ENCODE data around the gene FUCA2.
"Not testable (repeated sequence)": the region's sequence is repeated elsewhere in the genome, so short reads cannot be mapped to it uniquely, and the experiment has no call there.

FUCA2 gene

DNA sequence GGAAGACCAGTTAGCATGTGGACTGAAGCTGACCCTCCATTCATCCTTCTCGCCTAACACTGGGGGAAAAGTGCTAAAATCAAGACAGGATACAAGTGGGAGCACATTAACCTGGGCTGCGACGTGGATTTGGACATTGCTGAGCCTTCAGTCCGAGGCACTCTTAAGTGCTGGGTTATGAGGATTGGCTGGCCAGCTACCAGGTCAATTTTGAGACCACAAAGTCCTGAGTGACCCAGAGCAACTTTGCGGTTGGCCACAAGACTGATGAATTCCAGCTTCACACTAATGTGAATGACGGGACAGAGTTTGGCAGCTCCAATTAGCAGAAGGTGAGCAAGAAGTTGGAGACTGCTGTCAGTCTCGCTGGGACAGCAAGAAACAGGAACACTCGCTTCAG, 20.7 kb downstream of the FUCA2 start:
- no peak for DNase-seq

DNA sequence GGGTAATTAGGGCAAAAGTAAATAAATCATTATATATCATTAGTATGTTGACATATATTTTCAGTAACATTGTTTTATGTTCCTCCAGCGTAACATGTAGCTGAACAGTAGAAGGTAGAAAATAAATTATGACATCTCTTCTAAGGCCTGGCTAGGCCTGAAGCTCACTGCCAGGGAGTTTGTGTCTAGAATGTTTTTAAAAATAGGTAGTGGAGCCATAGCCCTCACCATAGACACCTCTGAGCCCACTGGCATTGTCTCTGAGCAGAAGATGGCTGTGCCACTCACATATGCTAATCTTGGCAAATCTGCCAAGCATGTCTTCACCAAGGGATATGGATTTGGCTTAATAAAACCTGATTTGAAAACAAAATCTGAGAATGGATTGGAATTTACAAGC, 21.3 kb downstream of the FUCA2 start:
- no peak for DNase-seq

DNA sequence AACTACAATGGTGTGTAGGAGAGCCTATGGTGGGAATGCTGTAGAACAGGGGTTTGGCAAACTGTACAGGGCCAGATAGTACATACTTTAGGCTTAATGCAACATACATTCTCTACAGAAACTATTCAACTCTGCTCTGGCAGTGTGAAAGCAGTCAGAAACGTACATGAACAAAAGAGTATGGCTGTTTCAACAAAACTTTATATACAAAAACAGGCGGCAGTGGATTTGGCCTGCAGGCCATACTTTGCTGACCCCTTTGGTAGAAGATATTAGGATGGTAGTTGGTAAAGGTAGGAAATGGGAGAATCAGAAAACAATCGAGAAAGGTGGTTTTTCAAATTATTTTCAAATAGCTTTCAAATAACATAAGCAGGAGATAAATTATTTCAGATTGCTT, 24.8 kb downstream of the FUCA2 start:
- DNase-seq, result no peak

DNA sequence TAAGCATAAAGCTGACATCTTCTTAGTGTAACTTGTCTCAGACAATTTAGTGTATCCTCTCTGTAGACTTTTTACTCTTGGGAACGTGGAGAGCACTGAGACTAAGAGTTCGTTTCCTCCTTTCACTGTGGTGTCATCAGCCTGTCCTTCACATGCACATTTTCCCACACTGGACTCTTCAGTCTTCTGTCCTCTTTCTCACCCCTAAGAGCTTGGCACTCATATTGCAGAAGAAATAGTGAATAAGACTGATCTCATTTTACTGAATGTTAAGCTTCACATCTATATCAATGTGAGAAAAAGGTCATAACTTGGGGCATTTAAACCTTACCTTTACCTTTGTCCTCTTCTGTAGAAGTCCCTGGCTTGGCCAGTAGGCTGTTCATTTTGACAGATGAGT, 25.6 kb downstream of the FUCA2 start:
- DNase-seq, result no peak

DNA sequence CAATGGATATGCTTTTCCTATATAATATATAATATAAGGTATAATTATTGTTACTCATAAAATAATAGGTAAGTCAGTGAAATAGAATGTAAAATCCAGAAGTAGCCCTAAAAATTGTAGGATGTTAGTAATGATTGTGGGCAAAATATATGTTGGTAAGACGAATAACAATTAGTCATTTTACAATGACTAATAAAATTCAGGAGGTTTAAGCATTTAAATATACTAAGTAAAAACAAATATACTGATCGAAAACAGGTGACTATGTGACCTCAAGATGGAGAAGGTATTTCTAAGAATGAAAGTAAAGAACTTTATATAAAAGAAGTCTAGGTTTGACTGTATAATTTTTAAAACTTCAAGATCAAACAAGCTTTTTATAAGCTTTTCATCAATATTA, 28.9 kb downstream of the FUCA2 start:
- DNase-seq, result no peak

DNA sequence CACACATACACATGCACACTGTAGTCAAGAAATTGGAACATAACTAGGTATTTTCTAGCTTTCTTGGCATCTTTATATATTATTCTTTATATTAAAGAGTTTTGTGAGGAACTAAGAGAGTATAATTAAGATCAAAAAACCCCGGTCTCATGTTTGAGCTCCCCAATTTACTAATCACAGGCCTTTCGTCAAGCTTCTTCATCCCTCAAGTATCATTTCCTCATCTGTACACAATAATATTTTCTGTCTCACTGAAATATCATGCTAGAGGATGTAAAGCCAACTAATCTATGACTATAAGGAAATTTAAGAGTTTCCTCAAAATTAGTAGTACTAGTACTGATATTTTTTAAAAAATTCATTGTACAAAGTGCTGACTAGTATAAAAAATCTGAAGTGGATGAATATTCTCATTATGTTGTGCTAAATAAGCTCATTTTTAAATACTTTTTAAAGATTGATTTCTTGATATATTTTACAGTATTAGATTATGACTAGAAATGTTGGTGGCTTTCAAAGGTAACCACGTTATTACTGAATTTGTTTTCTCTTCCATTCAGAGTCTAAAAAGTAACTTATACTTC, 32.9 kb downstream of the FUCA2 start:
- no peak for DNase-seq

DNA sequence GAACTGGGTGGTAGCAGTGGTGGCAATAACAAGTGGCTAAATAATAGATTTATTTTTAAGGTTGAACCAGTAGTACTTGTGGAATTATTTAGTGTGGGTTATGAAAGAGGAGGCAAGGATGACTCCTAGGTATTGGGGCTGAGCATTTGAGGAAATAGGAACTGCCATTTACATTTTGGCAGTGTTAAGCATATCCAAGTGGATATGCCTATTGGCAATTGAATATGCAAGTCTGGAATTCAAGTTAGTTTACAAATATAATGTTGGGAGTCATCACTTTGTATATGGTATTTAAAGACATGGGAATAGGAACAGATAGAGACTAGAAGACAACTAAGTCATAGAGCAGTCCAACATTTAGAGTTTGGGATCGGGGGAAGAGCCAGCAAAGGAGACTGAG, 35.0 kb downstream of the FUCA2 start:
- no peak for DNase-seq

DNA sequence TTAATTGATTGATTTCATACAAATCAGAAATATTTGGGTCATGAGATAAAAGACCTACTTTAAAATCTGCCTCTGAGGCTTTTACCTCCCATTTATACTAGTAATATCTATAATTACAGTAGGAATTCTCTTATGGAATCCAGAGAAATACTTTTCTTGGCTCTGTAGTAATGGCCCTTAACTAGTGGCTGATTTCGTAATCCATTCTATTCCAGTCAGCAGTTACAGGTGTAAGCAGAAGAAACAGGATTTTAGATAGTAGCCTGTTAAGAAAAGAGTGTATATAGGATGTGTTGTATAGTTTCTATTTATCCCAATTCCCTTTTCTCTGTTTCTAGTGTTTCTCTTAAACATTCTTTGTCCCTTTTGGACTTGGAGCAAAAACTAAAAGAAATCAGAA, 39.7 kb downstream of the FUCA2 start:
- DNase-seq, result no peak

DNA sequence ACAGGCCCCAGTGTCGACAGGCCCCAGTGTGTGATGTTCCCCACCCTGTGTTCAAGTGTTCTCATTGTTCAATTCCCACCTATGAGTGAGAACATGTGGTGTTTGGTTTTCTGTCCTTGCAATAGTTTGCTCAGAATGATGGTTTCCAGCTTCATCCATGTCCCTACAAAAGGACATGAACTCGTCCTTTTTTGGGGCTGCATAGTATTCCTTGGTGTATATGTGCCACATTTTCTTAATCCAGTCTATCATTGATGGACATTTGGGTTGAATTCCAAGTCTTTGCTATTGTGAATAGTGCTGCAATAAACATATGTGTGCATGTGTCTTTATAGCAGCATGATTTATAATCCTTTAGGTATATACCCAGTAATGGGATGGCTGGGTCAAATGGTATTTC, 42.7 kb downstream of the FUCA2 start:
- not testable (repeated sequence) for DNase-seq

DNA sequence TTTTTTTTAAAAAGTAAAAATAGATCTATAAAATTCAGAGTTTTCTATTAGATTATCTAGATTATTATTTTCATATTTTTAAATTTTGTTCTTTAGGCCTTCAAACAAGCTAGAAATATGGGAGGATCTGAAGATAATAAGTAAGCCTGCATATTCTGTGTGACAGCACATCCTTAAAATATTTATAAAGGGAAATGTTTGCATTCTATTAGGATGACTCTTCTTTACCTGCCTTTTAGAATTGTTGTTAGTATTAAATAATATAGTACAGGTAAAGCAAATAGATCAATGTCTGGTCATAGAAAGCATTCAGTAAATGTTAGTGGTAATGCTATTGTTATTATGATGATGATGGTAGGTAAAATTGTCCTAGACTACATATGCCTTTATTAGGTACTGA, 43.5 kb downstream of the FUCA2 start:
- DNase-seq, result no peak

DNA sequence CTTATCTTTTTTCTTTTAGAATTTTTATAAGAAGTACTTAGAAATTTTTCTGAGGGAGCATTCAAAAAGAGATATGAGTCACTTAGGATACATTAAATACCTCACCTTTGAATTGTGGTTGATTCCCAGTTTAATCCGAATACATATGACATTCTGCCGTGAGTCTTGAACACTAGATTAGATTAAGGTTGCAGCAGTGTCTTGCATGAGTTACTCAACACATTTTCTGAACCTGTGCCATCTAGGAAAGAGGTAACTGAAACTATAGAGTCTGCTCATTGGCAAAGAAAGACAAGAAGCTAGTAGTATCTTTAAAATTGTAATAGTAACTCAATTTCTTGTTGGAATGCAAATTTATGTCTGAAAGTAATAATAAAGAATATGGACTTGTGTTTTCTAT, 46.0 kb downstream of the FUCA2 start:
- DNase-seq, result no peak

DNA sequence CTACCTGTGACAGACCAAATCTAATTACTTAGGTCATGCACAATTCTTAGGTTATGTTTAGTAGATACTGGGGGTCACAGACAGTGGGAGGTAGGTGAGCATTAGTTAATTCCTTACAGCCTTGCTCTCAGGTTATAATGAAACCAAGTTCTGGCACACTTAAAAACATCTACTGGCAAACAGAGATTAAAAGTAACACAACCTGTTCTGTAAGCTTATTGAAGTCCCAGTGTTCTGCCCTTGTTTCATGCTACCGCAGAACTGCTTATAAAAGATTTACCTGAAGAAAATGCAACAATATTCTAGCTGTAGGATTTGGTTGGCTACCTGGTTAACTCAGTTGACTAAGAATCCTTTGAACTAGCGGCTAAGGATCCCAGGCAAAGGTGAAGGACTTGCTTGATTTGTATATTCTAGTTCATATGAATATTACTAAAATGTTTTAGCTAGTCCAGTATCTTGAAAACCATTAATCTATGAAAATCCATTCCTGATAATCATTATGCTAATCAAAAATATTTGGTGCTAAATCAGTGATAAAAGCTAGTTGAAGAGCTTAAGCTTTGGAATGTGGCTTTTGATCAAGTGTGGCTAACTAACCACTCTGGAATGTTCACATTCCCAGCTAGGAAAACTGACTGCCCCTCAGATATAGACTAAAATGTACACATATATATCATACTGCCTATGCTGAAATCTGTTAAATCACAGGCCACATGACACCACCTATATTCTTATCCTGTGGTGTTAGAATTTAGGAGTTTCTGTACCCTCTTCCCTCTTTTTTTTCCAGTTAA, 53.8 kb downstream of the FUCA2 start:
- no peak for DNase-seq

DNA sequence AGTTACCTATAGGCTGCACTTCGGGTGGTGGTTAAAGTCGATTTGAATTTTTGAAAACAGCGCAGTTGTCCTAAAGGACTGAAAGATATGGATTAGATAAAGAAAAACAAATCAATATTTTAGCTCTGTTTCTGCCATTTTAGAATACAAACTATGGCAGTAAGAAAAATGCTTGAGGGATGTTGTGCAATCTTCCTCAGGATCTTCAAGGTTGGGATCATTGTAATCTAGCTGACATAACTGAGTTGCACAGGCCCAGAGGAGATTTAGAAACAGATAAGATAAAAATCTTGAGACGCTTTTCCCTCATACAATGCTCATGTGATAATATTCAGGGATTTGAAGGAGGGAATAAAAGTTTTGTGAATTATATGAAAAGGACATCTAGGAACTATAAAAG, 60.0 kb downstream of the FUCA2 start:
- peak; percentile 11 to 17 for DNase-seq

DNA sequence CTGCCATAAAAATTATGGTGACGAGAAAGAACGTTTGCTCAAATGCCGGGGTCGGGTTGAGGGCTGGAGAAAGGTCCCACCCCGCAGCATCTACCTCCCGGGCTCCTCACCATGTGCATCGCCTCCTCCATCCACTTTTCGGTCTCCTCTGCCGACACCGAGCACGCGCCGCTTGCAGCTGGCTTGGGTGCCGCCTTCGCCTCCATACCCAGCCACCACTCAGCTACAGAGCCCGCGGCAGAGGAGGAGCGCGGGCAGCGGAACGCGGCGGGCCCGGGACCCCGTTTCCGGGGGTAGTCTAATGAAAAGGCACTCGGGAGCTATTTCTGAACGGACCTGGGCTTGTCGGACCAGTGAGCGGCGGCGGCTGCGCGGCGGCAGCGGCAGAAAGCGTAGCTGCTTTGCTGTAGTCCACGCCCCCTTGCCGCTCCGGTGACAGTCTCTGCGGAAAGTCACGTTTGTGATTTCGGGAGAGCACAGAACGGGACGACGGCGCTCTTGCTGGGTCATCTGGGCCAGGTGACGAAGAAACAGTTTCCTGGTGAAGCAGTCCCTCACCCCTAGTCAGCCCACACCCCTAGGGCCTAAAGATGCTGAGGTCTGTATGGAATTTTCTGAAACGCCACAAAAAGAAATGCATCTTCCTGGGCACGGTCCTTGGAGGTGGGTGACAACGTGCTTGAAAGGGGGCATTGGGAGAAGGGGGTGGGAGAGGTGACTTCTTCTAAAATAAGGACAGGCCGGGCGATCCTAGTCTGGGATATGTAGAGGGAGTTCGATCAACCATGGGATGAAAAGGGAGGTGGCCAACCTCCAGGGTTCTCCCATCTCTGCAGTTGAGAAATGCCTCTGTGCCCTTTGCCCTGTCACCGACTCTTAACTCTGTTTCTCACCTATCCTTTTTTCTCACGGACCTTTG, 60.8 kb downstream of the FUCA2 start, which contains the start of the genes ADAT2 and PEX3:
TSS of gene ADAT2 (minus strand) at position 243 of the 919 bp plus-strand sequence. CDS start at position 206, 37 bp downstream.
TSS of gene PEX3 (plus strand) at position 353 of the 919 bp plus-strand sequence. CDS start at position 591, 238 bp downstream.
- peak; percentile 96 to 97 for DNase-seq

DNA sequence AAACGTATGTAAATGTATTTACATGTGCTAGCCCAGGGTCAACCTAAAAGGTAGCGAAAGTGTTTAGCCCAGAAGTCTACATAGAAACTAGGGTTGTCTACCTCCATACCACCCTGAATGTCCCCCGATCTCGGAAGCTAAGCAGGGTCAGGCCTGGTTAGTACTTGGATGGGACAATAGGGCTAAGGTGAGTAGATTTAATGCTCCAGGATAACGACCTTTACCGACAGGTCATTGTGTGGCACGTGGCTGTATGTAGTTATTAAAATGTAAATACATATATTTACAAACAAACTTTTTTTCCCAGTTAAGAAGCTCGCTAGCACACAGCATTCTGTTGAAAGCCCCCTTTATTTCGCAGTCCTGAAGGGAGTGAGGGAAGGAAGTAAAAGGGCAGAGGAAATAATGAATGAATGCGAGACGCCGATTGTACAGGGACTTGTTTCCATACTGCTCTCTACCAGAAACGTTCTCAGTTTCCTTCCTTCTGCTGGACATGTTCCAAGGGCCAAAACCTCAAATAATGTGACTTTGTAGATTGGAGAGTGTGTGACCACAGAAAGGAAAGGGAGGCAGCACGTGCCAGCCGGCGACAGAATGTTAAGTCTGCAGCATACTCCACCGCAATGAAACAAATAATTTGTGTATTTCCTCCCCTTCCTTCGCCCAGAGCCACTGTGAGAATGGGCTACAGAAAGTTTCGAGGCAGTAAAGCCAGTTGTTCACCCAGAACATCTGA, 61.6 kb downstream of the FUCA2 start:
- DNase-seq, result peak; percentile 58 to 82

DNA sequence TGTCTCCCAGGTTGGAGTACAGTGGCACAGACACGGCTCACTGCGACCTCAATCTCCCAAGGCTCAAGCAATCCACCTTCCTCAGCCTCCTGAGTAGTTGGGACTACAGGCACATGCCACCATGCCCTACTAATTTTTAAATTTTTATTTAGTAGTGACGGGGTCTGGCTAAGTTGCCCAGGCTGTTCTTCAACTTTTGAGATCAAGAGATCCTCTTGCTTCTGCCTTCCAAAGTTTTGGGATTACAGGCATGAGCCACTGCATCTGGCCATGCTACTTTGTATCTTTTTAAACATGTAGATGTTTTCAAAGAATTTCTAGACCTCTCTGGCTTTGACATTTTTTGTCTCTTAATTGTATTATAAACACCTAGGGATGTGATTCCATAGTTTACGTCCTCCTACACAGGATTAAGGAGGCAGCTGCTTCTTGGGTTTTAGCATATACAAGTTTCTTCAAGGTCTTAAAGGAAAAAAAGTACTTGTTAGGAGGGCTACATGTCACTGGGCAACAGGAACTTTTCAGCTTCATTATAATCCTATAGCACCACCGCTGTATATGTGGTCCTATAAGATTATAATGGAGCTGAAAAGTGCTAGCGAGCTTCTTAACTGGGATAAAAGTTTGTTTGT, 62.3 kb downstream of the FUCA2 start:
- peak; percentile 56 to 61 for DNase-seq

DNA sequence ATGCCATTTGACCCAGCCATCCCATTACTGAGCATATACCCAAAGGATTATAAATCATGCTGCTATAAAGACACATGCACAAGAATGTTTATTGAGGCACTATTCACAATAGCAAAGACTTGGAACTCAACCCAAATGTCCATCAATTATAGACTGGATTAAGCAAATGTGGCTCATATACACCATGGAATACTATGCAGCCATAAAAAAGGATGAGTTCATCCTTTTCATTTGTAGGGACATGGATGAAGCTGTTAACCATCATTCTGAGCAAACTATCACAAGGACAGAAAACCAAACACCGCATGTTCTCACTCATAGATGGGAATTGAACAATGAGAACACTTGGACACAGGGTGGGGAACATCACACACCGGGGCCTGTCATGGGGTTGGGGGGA, 63.7 kb downstream of the FUCA2 start:
- DNase-seq, result not testable (repeated sequence)
